HepG2 (cell line): Measurements from ENCODE around the gene CHST3. TPM values are rescaled to one million over a fixed set of nuclear protein-coding genes. Genes with fewer than 3 reads are reported as not detected.
A peak's percentile ranks its signal among the peaks of the same experiment; 100 is the strongest.

Source experiments
- ATAC-seq: fragments of 200-7000 bp; cut with Tn5 transposase; 3 replicates; pipeline ENCODE4 v1.9.1; 2020; ENCODE audit warnings: mild to moderate bottlenecking, moderate library complexity
- BruUV-seq: library from RNA; stranded (reverse); fragments of 400-500 nt; replicated peaks from 2 replicates; lab custom pipeline; 2021; lab: Mats Ljungman, UMichigan
- CTCF ChIA-PET: fragments of 300-600 bp; formaldehyde crosslinking; extraction: SDS; loops from one replicate; lab custom pipeline; 2021; ENCODE audit warnings: low total read pairs, inconsistent platforms, low intra/inter-chr PET ratio; lab: Yijun Ruan, JAX
- POLR2A ChIA-PET: fragments of 350-600 bp; sonication (Branson Sonifier 250); formaldehyde crosslinking; loops from one replicate; lab custom pipeline; 2020; ENCODE audit warnings: antibody characterized with exemption, inconsistent platforms; lab: Yijun Ruan, JAX
- DNase-seq: peaks from one replicate; pipeline ENCODE4 v3.0.0-alpha.2; 2015; ENCODE audit warnings: low spot score
- FAIRE-seq: peaks from 3 replicates; lab custom pipeline; 2011; peaks lifted over from hg19 to GRCh38; lab: Jason Lieb, UNC
- H2AFZ ChIP-seq: one replicate; pipeline ENCODE4 v1.6.1; 2011; ENCODE audit warnings: low read length, inconsistent platforms
- H3K27ac ChIP-seq: fragments of 300-600 bp; 3 replicates; pipeline ENCODE4 v1.8.0; 2011; ENCODE audit warnings: mixed run types, mild to moderate bottlenecking, mixed read lengths, low read length, inconsistent platforms; ENCODE audit not compliant: insufficient read depth; ENCODE audit errors: extremely low read length
- H3K27me3 ChIP-seq, 2 experiments: fragments of 200-600 bp in 1 of 2; 2 replicates in 1 of 2; 3 replicates in 1 of 2; pipeline versions ENCODE4 v1.6.0 to v1.8.0; 2011; ENCODE audit warnings: low read length in 2 of 2, mild to moderate bottlenecking in 2 of 2, moderate library complexity in 2 of 2, inconsistent platforms in 1 of 2; ENCODE audit not compliant: insufficient read depth in 2 of 2, control insufficient read depth in 1 of 2
- H3K36me3 ChIP-seq, 2 experiments: fragments of 200-600 bp in 1 of 2; replicated peaks in 1 of 2; 2 replicates in 1 of 2; 3 replicates in 1 of 2; pipeline versions ENCODE4 v1.5.1 to v1.8.0; 2011; ENCODE audit warnings: low read length in 2 of 2, inconsistent platforms in 1 of 2; ENCODE audit not compliant: insufficient read depth in 2 of 2, control insufficient read depth in 1 of 2
- H3K4me1 ChIP-seq: 2 replicates; pipeline ENCODE4 v1.5.1; 2012; ENCODE audit warnings: low read length, inconsistent platforms; ENCODE audit not compliant: insufficient read depth
- H3K4me2 ChIP-seq: 2 replicates; pipeline ENCODE4 v1.6.0; 2011; ENCODE audit warnings: low read depth, low read length, inconsistent platforms
- H3K4me3 ChIP-seq, 3 experiments: fragments of 200-600 bp in 1 of 3; sonication (generic), shearing (Covaris generic) in 1 of 3; replicated peaks in 1 of 3; 2 replicates each; pipeline ENCODE4 v1.5.1; 2011 to 2016; ENCODE audit warnings: low read length in 3 of 3, inconsistent platforms in 2 of 3, low read depth in 2 of 3, mild to moderate bottlenecking in 2 of 3, control low read depth in 1 of 3, mixed read lengths in 1 of 3; ENCODE audit not compliant: insufficient read depth in 1 of 3
- H3K79me2 ChIP-seq: one replicate; pipeline ENCODE4 v1.6.1; 2011; ENCODE audit warnings: low read length, inconsistent platforms; ENCODE audit not compliant: insufficient read depth
- H3K9ac ChIP-seq: 2 replicates; pipeline ENCODE4 v1.6.0; 2011; ENCODE audit warnings: mild to moderate bottlenecking, low read depth, low read length, inconsistent platforms; ENCODE audit not compliant: insufficient read depth
- H3K9me3 ChIP-seq: 2 replicates; pipeline ENCODE4 v1.5.1; 2012; ENCODE audit warnings: mild to moderate bottlenecking, low read length
- H4K20me1 ChIP-seq: 2 replicates; pipeline ENCODE4 v1.6.0; 2011; ENCODE audit warnings: inconsistent platforms, mild to moderate bottlenecking, low read length, moderate library complexity; ENCODE audit not compliant: insufficient read depth
- ATRX ChIP-seq: sonication (generic); formaldehyde crosslinking; IDR thresholded peaks from 2 replicates; pipeline ENCODE4 v1.4.0; 2020; ENCODE audit warnings: missing genetic modification reagents, borderline replicate concordance
- CEBPG ChIP-seq: IDR thresholded peaks from 2 replicates; pipeline ENCODE4 v1.6.1; 2016
- ELF1 ChIP-seq: sonication (generic); formaldehyde crosslinking; IDR thresholded peaks from 2 replicates; pipeline ENCODE4 v1.4.0; 2020; ENCODE audit warnings: missing genetic modification reagents
- FOXA3 ChIP-seq: IDR thresholded peaks from 2 replicates; pipeline ENCODE4 v1.6.1; 2016; ENCODE audit warnings: missing genetic modification reagents, missing compliant biosample characterization
- HDAC6 ChIP-seq: fragments of 200-600 bp; sonication (generic); IDR thresholded peaks from 2 replicates; pipeline ENCODE4 v1.7.0; 2017; ENCODE audit warnings: mild to moderate bottlenecking, antibody characterized with exemption, low read length, low read depth
- IKZF4 ChIP-seq: sonication (generic); formaldehyde crosslinking; IDR thresholded peaks from 2 replicates; pipeline ENCODE4 v1.5.1; 2020; ENCODE audit warnings: borderline replicate concordance, mild to moderate bottlenecking, low read depth, missing genetic modification reagents; ENCODE audit errors: not compliant biosample characterization
- NFE2L1 ChIP-seq: sonication (generic); formaldehyde crosslinking; IDR thresholded peaks from 2 replicates; pipeline ENCODE4 v1.4.0; 2020; ENCODE audit warnings: missing genetic modification reagents, mild to moderate bottlenecking, borderline replicate concordance
- NFRKB ChIP-seq: fragments of 450-650 bp; IDR thresholded peaks from 2 replicates; pipeline ENCODE4 v1.6.1; 2017
- SRF ChIP-seq: IDR thresholded peaks from 2 replicates; pipeline ENCODE4 v1.6.1; 2011; ENCODE audit warnings: mild to moderate bottlenecking, low read depth, low read length, moderate library complexity
- ZMYM4 ChIP-seq: sonication (generic); formaldehyde crosslinking; IDR thresholded peaks from 2 replicates; pipeline ENCODE4 v1.8.1; 2023; ENCODE audit warnings: mild to moderate bottlenecking, missing genetic modification reagents
- ZNF124 ChIP-seq: sonication (generic); formaldehyde crosslinking; IDR thresholded peaks from 2 replicates; pipeline ENCODE4 v1.4.0; 2020; ENCODE audit warnings: missing genetic modification reagents
- ZNF558 ChIP-seq: sonication (generic); formaldehyde crosslinking; IDR thresholded peaks from 2 replicates; pipeline ENCODE4 v1.9.0; 2022; ENCODE audit warnings: mild to moderate bottlenecking, missing genetic modification reagents, borderline replicate concordance
- ZNF570 ChIP-seq: sonication (generic); formaldehyde crosslinking; IDR thresholded peaks from 2 replicates; pipeline ENCODE4 v1.4.0; 2020; ENCODE audit warnings: mild to moderate bottlenecking, missing genetic modification reagents, borderline replicate concordance
- ZNF598 ChIP-seq: sonication (generic); formaldehyde crosslinking; IDR thresholded peaks from 2 replicates; pipeline ENCODE4 v1.5.1; 2020; ENCODE audit warnings: mild to moderate bottlenecking, missing genetic modification reagents, borderline replicate concordance
- ZNF615 ChIP-seq: sonication (generic); formaldehyde crosslinking; IDR thresholded peaks from 2 replicates; pipeline ENCODE4 v1.5.0; 2020; ENCODE audit warnings: mild to moderate bottlenecking, missing genetic modification reagents, borderline replicate concordance
- ZNF674 ChIP-seq: sonication (generic); formaldehyde crosslinking; IDR thresholded peaks from 2 replicates; pipeline ENCODE4 v1.5.0; 2020; ENCODE audit warnings: low read depth, mild to moderate bottlenecking, missing genetic modification reagents
- ZNF709 ChIP-seq: sonication (generic); formaldehyde crosslinking; IDR thresholded peaks from 2 replicates; pipeline ENCODE4 v1.5.0; 2020; ENCODE audit warnings: mild to moderate bottlenecking, missing genetic modification reagents
- ZNF768 ChIP-seq: sonication (generic); formaldehyde crosslinking; IDR thresholded peaks from 2 replicates; pipeline ENCODE4 v1.4.0; 2020; ENCODE audit warnings: missing genetic modification reagents
- ZNF883 ChIP-seq: sonication (generic); formaldehyde crosslinking; IDR thresholded peaks from 2 replicates; pipeline ENCODE4 v1.5.1; 2020; ENCODE audit warnings: mild to moderate bottlenecking, missing genetic modification reagents; ENCODE audit errors: not compliant biosample characterization
- WGBS: methylation state at CpG from one replicate; pipeline ENCODE4 v1.1.6; 2017; ENCODE audit warnings: low lambda C conversion rate; 5-methylcytosine and 5-hydroxymethylcytosine counted together
- in situ Hi-C: cut with HindIII; loops from 2 replicates; pipeline ENCODE4 v1.10.0; 2017; ENCODE audit warnings: low pct_unique_long_range_greater_than_20kb; ENCODE audit not compliant: extremely low pct_ligation_motif_present
- intact Hi-C: fragments of 100-400 bp; cut with micrococcal nuclease; formaldehyde crosslinking; loops from one replicate; pipeline ENCODE4 v1.10.0; 2022; ENCODE audit not compliant: unreplicated experiment
- polyA plus RNA-seq, 8 experiments: library from polyadenylated mRNA; depleted of rRNA in 3 of 8; stranded (reverse) in 7 of 8; unstranded in 1 of 8; fragments of >200 nt; fragmentation: Illumina TruSeq in 4 of 8; extraction: Trizol in 4 of 8; gene quantifications; 2 replicates each; pipeline versions ENCODE4 v1.2.1 to v1.2.3, GENCODE V29; 2011 to 2016; ENCODE audit warnings: low read depth in 4 of 8, missing spikeins in 1 of 8, mixed read lengths in 1 of 8; ENCODE audit not compliant: insufficient read depth in 1 of 8
- total RNA-seq, 5 experiments: library from RNA; depleted of rRNA; stranded (reverse); fragments of >200 nt; fragmentation: Illumina TruSeq; extraction: Trizol; gene quantifications; 2 replicates each; pipeline ENCODE4 v1.2.3, GENCODE V29; 2016; ENCODE audit warnings: low read depth in 1 of 5
- TF ChIP-seq, protein P1 (sequence below): IDR thresholded peaks from 2 replicates; pipeline ENCODE4 v1.6.1; 2018; ENCODE audit warnings: missing genetic modification reagents, mild to moderate bottlenecking, missing compliant biosample characterization
- TF ChIP-seq, protein P2 (sequence below): sonication (generic); formaldehyde crosslinking; IDR thresholded peaks from 2 replicates; pipeline ENCODE4 v1.5.0; 2020; ENCODE audit warnings: mild to moderate bottlenecking, missing genetic modification reagents, borderline replicate concordance
- TF ChIP-seq, protein P3 (sequence below): IDR thresholded peaks from 2 replicates; pipeline ENCODE4 v1.6.1; 2012; ENCODE audit warnings: inconsistent platforms

Gene CHST3
- total and polyA plus RNA-seq, 2 of the 13 experiments (the other 11 are each of a cell fraction or from before 2014, with no cell fraction given): 7.2 to 18.7 TPM

DNA sequence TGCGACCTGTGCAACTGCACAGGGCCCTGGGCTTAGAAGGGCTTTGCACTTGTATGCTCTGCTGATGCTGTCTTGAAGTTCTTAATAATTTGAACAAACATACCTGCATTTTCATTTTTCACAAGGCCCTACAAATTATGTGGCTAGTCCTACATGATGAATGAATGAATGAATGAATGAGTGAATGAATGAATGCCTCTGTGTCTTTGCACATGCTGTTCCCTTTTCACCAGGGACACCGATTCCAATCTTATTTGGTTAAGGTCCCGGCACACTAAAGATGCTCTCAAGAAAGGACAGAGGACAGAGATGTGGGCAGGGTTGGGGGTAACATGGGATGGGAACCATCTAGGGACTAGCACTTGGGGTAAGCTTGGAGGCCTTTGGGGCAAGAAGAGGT is 39.4 kb upstream of the CHST3 start (continued):
- no peak for TF ChIP-seq ZNF674 (CRISPR knock-in tag)

DNA sequence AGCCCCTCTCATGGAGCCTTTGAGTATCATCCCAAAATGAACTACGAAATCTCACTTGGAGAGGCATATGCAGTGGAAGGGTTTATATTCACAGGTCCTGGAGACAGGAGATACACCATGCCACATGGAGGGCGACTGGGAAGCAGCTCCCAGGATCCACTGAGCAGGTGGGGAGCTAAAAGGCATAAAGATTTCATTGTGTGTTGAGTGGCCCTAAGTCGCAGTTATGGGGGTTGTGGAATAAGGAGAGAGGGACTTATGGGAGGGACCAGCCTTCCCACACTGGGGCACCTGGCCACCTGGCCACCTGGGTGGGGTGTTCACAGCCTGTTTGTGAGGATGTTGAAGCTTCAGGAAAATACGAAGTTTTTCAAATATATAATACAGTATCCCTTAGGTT is 37.0 kb upstream of the CHST3 start:
- FAIRE-seq: no peak
- Histone ChIP-seq H3K9ac (peak overlapping the region; percentile 23), H2AFZ (no peak overlapping the region), H4K20me1 (no peaks in the 10 kb centered on the region), H3K27ac (peak overlapping the region; percentile 56), H3K9me3 (no peaks in the 10 kb centered on the region), H3K27me3 (no peaks in the 10 kb centered on the region; a peak in 1 of 5 replicates), H3K4me1 (peaks cover 39% of the 10 kb centered on the region), H3K79me2 (no peaks in the 10 kb centered on the region), H3K4me3 (peak overlapping the region in 2 of 3 experiments; percentile 25 to 31; a peak in 4 of 6 replicates), H3K4me2 (peak overlapping the region; percentile 49), H3K36me3 (no peaks in the 10 kb centered on the region)
- intact Hi-C loops: no loop called here
- in situ Hi-C loops: no loop called here
- no TSS peak for BruUV-seq
- no peak for DNase-seq
- ATAC-seq: peak; percentile 47
- ChIA-PET CTCF (no interaction called here), POLR2A (interaction anchor here (0.7 to 1.6 kb wide), 6 partner anchors 11 to 346 kb away, joined by 3 to 5 read pairs (median 3); partner anchors contain the start of gene DDIT4)
- 4% methylated on average over 3 of the region's 4 CpGs for WGBS
- TF ChIP-seq NFRKB: no peak
- no peak for TF ChIP-seq ZNF615 (CRISPR knock-in tag)
- no peak for TF ChIP-seq ZNF768 (CRISPR knock-in tag)
- TF ChIP-seq CEBPG: no peak
- TF ChIP-seq ZNF124 (CRISPR knock-in tag): no peak
- TF ChIP-seq NFE2L1: no peak
- TF ChIP-seq ZNF570: no peak
- peak; percentile 31 for TF ChIP-seq ZNF883 (CRISPR knock-in tag)
- TF ChIP-seq, protein P1, sequence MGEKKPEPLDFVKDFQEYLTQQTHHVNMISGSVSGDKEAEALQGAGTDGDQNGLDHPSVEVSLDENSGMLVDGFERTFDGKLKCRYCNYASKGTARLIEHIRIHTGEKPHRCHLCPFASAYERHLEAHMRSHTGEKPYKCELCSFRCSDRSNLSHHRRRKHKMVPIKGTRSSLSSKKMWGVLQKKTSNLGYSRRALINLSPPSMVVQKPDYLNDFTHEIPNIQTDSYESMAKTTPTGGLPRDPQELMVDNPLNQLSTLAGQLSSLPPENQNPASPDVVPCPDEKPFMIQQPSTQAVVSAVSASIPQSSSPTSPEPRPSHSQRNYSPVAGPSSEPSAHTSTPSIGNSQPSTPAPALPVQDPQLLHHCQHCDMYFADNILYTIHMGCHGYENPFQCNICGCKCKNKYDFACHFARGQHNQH: no peak
- TF ChIP-seq HDAC6: no peak
- TF ChIP-seq ZNF558: no peak
- TF ChIP-seq ZNF709 (CRISPR knock-in tag): no peak
- TF ChIP-seq, protein P2, sequence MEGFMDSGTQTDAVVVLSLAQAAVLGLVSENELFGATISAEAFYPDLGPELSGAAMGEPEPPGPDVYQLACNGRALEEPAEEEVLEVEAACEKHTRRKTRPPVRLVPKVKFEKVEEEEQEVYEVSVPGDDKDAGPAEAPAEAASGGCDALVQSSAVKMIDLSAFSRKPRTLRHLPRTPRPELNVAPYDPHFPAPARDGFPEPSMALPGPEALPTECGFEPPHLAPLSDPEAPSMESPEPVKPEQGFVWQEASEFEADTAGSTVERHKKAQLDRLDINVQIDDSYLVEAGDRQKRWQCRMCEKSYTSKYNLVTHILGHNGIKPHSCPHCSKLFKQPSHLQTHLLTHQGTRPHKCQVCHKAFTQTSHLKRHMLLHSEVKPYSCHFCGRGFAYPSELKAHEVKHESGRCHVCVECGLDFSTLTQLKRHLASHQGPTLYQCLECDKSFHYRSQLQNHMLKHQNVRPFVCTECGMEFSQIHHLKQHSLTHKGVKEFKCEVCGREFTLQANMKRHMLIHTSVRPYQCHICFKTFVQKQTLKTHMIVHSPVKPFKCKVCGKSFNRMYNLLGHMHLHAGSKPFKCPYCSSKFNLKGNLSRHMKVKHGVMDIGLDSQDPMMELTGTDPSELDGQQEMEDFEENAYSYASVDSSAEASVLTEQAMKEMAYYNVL (CRISPR knock-in tag): no peak
- no peak for TF ChIP-seq SRF
- TF ChIP-seq, protein P3, sequence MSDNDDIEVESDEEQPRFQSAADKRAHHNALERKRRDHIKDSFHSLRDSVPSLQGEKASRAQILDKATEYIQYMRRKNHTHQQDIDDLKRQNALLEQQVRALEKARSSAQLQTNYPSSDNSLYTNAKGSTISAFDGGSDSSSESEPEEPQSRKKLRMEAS: 0 out of 2 replicates have a peak, but pooled peaks have one; percentile 2
- no peak for TF ChIP-seq ZMYM4 (CRISPR knock-in tag)
- no peak for TF ChIP-seq IKZF4 (CRISPR knock-in tag)
- no peak for TF ChIP-seq FOXA3 (CRISPR knock-in tag)
- no peak for TF ChIP-seq ATRX
- 0 out of 2 replicates have a peak, but pooled peaks have one; percentile 57 for TF ChIP-seq ZNF598 (CRISPR knock-in tag)
- TF ChIP-seq ELF1 (CRISPR knock-in tag): no peak
